NCI-H1417 (cell line): ENCODE measurements around the gene SCYL2.
"Not testable (repeated sequence)": the region's sequence is repeated elsewhere in the genome, so short reads cannot be mapped to it uniquely, and the experiment has no call there.

Experiments used
- DNase-seq, 3 experiments: peaks; one replicate each; lab custom pipeline; 2025; lab: John Stamatoyannopoulos, UW

SCYL2 gene

DNA sequence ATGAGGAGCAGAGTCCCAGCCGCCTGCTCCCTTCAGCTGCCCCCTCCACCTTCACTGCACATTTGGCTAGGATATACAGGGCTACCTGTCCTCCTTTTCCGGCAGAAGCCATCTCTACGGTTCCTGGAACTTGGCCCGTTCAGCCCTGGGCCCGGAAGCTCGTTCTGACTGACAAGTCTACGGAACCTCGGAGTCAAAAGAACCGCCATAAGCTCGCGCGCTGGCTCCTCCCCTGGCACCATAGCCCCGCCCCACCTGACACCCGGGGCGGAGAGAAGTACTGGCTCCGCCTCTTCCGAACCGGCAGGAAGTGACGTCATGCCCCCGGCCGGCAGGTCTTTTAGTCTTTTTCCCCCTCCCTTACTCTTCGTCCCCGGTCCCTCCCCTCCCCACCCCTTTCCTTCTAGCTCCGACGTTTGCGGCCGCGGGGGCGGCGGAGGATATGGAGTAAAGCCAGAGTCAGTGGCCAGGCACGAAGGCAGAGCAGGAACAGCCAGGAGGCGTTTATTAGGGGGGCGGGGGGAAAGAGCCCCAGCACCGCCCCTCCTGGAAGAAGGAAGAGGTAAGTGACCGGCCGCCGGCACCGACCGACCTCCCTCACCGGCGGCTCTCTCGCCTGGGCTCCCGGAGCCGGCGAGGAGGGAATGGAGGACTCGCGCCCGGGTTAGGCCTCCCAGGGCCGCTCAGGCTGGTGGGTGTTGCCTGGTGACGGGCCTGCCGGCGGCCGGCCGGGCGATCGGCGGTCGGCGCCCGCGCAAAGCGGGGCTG is at the start of gene SCYL2, which contains the start of gene DEPDC4:
Gene SCYL2 (plus strand): TSS at position 343 of the 768 bp plus-strand sequence. CDS start 15,794 bp downstream, outside the sequence.
Gene DEPDC4 (minus strand): TSS at position 245 of the 768 bp plus-strand sequence. CDS start 3 bp downstream, at position 242.
- DNase-seq: peak; percentile 97 to 99 (median 98)

- DNase-seq: no peak
Observed at GRCh38 chr12:100219328-100220109, 47.5 kb upstream of the SCYL2 start.

DNA sequence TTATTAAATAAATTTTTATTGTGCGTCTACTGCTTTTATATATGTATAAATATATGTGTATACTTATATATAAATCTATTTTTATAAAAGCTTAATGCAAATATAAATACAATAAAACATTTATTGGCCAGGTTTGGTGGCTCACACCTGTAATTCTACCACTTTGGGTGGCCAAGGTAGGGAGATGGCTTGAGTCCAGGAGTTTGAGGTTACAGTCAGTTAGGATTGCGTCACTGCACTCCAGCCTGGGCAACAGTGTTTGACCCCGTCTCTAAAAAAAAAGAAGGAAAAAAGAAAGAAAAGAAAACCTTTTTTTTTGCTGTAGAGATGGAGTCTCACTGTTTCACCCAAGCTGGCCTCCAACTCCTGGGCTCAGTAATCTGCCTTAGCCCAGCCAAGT is 45.5 kb upstream of the SCYL2 start:
- no peak for DNase-seq

DNA sequence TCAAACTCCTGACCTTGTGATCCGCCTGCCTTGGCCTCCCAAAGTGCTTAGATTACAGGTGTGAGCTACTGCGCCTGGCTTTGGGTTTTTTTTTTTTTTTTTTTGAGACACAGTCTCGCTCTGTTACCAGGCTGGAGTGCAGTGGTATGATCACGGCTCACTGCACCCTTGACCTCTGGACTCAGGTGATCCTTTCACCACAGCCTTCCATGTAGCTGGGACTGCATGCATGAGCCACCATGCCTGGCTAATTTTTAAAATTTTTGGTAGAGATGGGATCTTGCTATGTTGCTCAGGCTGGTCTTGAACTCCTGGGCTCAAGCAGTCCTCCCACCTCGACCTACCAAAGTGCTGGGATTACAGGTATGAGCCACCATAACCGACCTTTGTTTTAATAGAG is 44.8 kb upstream of the SCYL2 start:
- DNase-seq: not testable (repeated sequence)

DNA sequence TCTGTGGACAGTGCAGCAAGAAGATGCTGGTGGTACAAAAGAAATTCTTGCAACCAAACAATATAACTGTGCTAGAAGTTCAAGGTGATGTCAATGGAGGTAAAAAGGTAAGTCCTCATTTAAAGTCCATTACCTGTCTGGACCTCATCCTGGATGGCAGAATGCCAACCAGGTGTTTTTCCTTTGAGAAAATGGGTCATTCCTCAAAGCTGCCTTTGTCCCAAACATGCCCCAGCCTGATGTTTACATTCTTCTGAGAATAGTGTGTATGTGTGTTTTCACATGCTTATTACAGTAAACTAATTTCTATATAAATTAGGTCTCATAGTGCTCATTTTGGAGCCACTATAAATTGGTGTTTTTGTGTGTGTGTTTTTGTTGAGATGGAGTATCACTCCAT is 41.5 kb upstream of the SCYL2 start:
- no peak for DNase-seq

GRCh38 chr12:100229036-100229635 is 37.8 kb upstream of the SCYL2 start:
- DNase-seq: peak in 2 of 3 experiments; percentile 17 to 31

DNA sequence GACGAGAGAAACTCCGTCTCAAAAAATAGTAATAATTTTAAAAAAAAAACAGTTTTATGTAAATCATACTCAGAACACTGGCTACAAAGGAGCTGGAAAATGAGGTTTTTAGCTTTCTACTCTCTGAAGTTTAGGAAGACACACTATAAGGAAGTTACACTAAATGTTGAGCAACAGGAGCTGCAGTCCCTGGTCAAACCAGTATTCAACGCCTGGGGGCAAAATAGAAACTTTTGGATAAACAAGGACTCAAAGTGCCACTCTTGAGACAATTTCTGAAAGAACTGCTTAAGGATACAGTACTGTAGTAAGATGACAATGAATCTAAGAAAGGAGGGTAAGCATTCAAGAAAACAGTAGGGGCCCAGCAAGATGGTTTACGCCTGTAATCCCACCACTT is 37.1 kb upstream of the SCYL2 start:
- DNase-seq: no peak

DNA sequence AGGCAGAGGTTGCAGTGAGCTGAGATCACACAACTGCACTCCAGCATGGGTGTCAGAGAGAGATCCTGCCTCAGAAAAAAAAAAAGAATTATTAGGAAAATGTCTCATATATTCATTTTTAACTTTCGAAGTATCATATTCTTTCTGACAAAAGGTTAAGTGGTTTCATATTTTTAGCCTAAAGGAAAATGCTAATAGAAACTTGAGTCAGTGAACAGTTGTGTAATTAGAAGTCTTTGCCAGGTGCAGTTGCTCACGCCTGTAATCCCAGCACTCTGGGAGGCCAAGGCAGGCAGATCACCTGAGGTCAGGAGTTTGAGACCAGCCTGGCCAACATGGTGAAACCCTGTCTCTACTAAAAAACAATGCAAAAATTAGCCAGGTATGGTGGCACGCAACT is 35.1 kb upstream of the SCYL2 start:
- DNase-seq: not testable (repeated sequence)

- DNase-seq: no peak
Observed at GRCh38 chr12:100234166-100234565, 32.8 kb upstream of the SCYL2 start.

- DNase-seq: peak; percentile 15 to 76 (median 76)
Observed at GRCh38 chr12:100234591-100235304, 32.2 kb upstream of the SCYL2 start.

DNA sequence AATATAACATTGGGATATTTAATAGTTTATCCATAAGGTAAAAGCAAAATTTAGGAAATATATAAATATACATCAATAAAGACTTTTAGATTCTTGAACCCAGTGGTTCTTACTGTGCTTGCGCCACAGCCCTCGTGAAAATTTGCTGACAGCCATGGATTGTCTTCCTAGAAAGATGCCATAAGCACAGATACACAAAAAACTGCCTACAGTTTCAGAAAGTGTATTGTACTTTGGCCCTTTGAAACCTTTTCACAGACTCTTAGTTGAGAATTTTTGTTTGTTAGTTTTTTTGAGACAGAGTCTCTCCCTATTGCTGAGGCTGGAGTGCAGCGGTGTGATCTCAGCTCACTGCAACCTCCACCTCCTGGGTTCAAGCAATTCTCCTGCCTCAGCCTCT is 28.2 kb upstream of the SCYL2 start:
- DNase-seq: no peak

- DNase-seq: no peak
Observed at GRCh38 chr12:100239589-100239988, 27.4 kb upstream of the SCYL2 start.

DNA sequence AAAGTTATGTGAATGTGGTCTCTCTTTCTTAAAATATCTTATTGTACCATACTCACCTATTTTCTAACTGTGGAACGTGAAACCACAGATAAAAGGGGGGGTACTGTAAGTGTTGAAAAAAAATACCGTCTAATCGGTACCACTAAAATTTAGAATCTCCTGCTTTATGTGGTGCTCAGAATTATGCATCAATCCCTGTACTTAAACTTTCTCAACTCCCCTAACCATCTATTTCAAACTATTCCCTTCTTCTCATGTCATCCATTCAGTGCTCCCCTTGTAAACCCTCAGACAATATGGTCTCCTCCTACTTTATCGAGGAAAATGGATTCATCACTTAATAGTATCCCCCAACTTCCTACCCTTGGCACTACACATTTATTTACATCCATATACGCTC is 23.8 kb upstream of the SCYL2 start:
- DNase-seq: no peak

DNA sequence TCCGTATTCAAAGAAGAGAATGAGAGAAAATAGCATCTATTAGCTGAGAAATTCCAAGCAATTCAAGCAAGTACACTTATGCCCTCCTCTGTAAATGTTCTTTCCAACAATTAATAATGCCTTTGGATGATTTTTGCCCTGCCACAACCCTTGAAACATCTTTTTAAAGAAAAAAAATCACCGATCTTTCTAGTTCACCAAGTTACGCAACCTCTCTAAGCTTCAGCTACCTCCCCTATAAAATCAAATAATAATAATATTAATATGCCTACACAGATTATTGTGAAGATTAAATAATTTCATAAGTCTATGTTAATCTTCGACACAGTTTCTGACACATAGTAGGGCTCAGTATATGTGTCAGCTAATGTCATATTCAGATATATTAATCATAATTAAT is 19.2 kb upstream of the SCYL2 start:
- no peak for DNase-seq

GRCh38 chr12:100248886-100249285 is 18.1 kb upstream of the SCYL2 start:
- DNase-seq: no peak

GRCh38 chr12:100249941-100250340 is 17.0 kb upstream of the SCYL2 start:
- no peak for DNase-seq

DNA sequence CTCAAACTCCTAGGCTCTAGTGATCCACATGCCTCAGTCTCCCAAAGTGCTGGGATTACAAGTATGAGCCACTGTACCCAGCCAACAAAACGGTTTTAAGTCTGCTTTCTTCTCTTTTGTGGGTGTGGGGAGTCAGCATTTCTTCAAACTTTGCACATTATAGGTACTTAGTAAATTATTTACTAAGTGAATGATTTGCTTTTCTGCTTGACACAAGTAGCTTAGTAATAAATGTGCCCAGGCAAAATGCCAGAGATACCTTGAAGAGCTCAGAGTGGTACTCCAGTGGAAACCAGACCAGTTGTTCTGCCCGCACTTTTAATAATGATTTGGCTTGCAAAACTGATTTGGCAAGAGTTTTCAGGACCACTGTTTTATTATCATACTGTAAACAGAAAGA is 15.1 kb upstream of the SCYL2 start:
- DNase-seq: peak in 2 of 3 experiments; percentile 16 to 76

DNA sequence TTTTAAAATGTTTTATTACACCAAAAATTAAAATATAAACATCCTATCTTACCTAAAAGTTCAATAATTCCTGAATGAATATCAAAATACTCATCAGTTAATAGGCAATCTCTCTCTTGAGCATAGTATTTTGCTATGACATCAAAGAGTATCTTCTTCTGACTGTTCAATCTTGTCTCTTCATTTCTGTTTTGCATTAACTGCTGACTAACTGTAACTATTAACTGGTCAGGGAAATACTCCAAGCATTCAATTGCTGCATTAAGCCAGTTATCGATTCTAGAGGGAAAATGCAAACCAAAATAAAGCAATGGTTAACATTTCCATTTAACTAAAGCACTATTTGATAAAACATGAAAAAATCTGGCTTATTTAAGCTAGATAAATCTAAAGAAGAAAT is 13.5 kb upstream of the SCYL2 start:
- DNase-seq: no peak

DNA sequence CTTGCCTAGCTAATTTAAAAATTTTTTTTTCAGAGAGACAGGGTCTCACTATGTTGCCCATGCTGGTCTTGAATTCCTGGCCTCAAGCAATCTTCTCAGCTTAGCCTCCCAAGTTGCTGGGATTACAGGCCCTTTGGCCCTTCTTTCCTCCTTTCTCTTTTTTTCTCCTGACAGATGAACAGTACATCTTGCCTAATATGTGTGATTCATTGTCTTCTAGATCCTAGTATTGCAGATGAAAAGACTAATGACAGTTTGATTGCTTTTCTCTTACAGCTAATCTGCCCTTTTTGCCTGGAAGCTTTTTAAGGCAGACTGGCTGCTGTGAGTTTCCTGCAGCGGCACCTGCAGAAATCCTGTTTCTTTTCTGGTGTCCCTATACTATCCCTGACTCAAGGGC is 12.1 kb upstream of the SCYL2 start:
- no peak for DNase-seq

GRCh38 chr12:100258127-100258526 is 8.8 kb upstream of the SCYL2 start:
- no peak for DNase-seq

- no peak for DNase-seq
Observed at GRCh38 chr12:100263131-100263530, 3.8 kb upstream of the SCYL2 start.

- not testable (repeated sequence) for DNase-seq
Observed at GRCh38 chr12:100265107-100265506, 1.9 kb upstream of the SCYL2 start.
